AG04450 (cell line): ENCODE results near the gene GLG1. TPM values are rescaled to one million over a fixed set of nuclear protein-coding genes. Genes with fewer than 3 reads are reported as not detected.
A peak's percentile ranks its signal among the peaks of the same experiment; 100 is the strongest.
"Not testable (repeated sequence)": the region's sequence is repeated elsewhere in the genome, so short reads cannot be mapped to it uniquely, and the experiment has no call there.

Experiments
- CTCF ChIA-PET: fragments of 300-600, 350-600 bp; formaldehyde crosslinking; extraction: SDS; loops from one replicate; lab custom pipeline; 2022; ENCODE audit warnings: antibody characterized with exemption, inconsistent platforms; lab: Charles Lee
- POLR2A ChIA-PET: fragments of 350-600 bp; formaldehyde crosslinking; extraction: SDS; loops from one replicate; lab custom pipeline; 2021; ENCODE audit warnings: antibody characterized with exemption, inconsistent platforms; lab: Yijun Ruan, JAX
- DNase-seq: peaks from one replicate; pipeline ENCODE4 v3.0.0-alpha.2; 2011; ENCODE audit warnings: low read depth, low spot score
- H3K27ac ChIP-seq: one replicate; pipeline ENCODE4 v1.5.1; 2012; ENCODE audit warnings: low read depth, low read length, control low read depth
- H3K27me3 ChIP-seq: one replicate; pipeline ENCODE4 v1.6.0; 2012; ENCODE audit warnings: low read length; ENCODE audit not compliant: control insufficient read depth, insufficient read depth
- H3K4me3 ChIP-seq: 2 replicates; pipeline ENCODE4 v1.5.1; 2011; ENCODE audit warnings: mild to moderate bottlenecking, low read depth, low read length, control low read depth
- H3K9me3 ChIP-seq: 2 replicates; pipeline ENCODE4 v1.5.1; 2012; ENCODE audit warnings: low read length; ENCODE audit not compliant: control insufficient read depth, insufficient read depth
- CTCF ChIP-seq: IDR thresholded peaks from 2 replicates; pipeline ENCODE4 v1.5.1; 2011; ENCODE audit warnings: low read depth, low read length, control low read depth, inconsistent platforms
- polyA plus RNA-seq: library from polyadenylated mRNA; depleted of rRNA; stranded (reverse); fragments of >200 nt; gene quantifications from 2 replicates; pipeline ENCODE4 v1.2.3, GENCODE V29; 2011

The GLG1 gene
- polyA plus RNA-seq, 1 experiment = 188 TPM

DNA sequence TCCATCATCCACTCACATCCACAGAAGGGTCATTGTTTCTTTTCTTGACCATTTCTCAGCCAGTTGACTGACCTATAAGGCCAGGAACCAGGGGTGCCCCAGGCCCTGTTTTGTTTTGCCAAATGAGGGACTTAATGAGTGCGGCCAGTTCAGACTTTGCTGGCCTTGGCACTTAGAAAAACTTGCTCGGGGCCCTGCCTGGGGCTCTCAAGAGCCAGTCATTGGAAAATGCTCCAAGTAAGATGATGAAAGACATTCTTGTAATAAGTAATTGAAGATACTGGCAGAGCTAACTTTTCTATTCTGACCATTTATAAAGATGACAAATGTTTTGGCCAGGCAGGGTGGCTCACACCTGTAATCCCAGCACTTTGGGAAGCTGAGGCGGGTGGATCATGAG is 156.7 kb downstream of the GLG1 start:
- Histone ChIP-seq H3K27me3 (no peaks in the 10 kb centered on the region), H3K4me3 (no peak overlapping the region), H3K27ac (peak overlapping the region; percentile 77), H3K9me3 (no peaks in the 10 kb centered on the region)
- TF ChIP-seq CTCF = no peak
- no peak for DNase-seq
- CTCF ChIA-PET = interaction anchor here (0.7 to 1.2 kb wide), 2 partner anchors 11 to 25 kb away, joined by 3 to 4 read pairs; no protein-coding TSS in a partner anchor
- POLR2A ChIA-PET = interaction anchor here (0.6 kb wide), 1 partner anchor 11 kb away, joined by 3 read pairs; no protein-coding TSS in a partner anchor

- H3K4me3 ChIP-seq = no peak overlapping the region
- no peak for TF ChIP-seq CTCF
- H3K27me3 ChIP-seq = no peaks in the 10 kb centered on the region
- no peaks in the 10 kb centered on the region for H3K9me3 ChIP-seq
- ChIA-PET POLR2A (interaction anchor here (1.4 kb wide), 1 partner anchor 11 kb away, joined by 4 read pairs; no protein-coding TSS in a partner anchor), CTCF (interaction anchor here (0.7 to 1.2 kb wide), 3 partner anchors 12 to 207 kb away, joined by 3 to 7 read pairs (median 4); no protein-coding TSS in a partner anchor)
- peak overlapping the region; percentile 77 for H3K27ac ChIP-seq
- DNase-seq = no peak
These were observed 157.4 kb downstream of the GLG1 start for GRCh38 chr16:74449470-74449869.

GRCh38 chr16:74448990-74449389 is 157.9 kb downstream of the GLG1 start:
- POLR2A ChIA-PET = interaction anchor here (0.5 to 1.4 kb wide), 2 partner anchors 11 to 582 kb away, joined by 4 to 5 read pairs; no protein-coding TSS in a partner anchor
- no peak for TF ChIP-seq CTCF
- peak overlapping the region; percentile 77 for H3K27ac ChIP-seq
- DNase-seq = peak; percentile 78
- no peaks in the 10 kb centered on the region for H3K9me3 ChIP-seq
- no peak overlapping the region for H3K4me3 ChIP-seq
- H3K27me3 ChIP-seq = no peaks in the 10 kb centered on the region
- CTCF ChIA-PET = interaction anchor here (0.8 to 1.2 kb wide), 2 partner anchors 12 to 207 kb away, joined by 4 to 7 read pairs; no protein-coding TSS in a partner anchor

- no peaks in the 10 kb centered on the region for H3K27me3 ChIP-seq
- ChIA-PET POLR2A (no interaction called here), CTCF (no interaction called here)
- TF ChIP-seq CTCF = no peak
- no peaks in the 10 kb centered on the region for H3K9me3 ChIP-seq
- H3K27ac ChIP-seq = no peak overlapping the region
- DNase-seq = no peak
- no peak overlapping the region for H3K4me3 ChIP-seq
These were observed 159.3 kb downstream of the GLG1 start for GRCh38 chr16:74447578-74447977.

- no peak overlapping the region for H3K27ac ChIP-seq
- DNase-seq = no peak
- no peak for TF ChIP-seq CTCF
- H3K27me3 ChIP-seq = no peaks in the 10 kb centered on the region
- POLR2A ChIA-PET = no interaction called here
- H3K9me3 ChIP-seq = no peaks in the 10 kb centered on the region
- no peak overlapping the region for H3K4me3 ChIP-seq
- CTCF ChIA-PET = no interaction called here
These were observed 160.0 kb downstream of the GLG1 start for GRCh38 chr16:74446866-74447265.

- DNase-seq, H3K4me3 ChIP-seq, H3K9me3 ChIP-seq, H3K27me3 ChIP-seq, POLR2A ChIA-PET, H3K27ac ChIP-seq: not testable (repeated sequence)
- CTCF ChIA-PET = interaction anchor here (0.7 kb wide), 1 partner anchor 208 kb away, joined by 8 read pairs; no protein-coding TSS in a partner anchor
These were observed 163.1 kb downstream of the GLG1 start for GRCh38 chr16:74443624-74444346.
